GM23338 (cell line): ENCODE data around the gene LRRC4B. TPM values are rescaled to one million over a fixed set of nuclear protein-coding genes. Genes with fewer than 3 reads are reported as not detected.

ENCODE experiments used
- ATAC-seq: fragments of 200-7000 bp; cut with Tn5 transposase; 3 replicates; pipeline ENCODE4 v1.9.1; 2020
- DNase-seq: peaks from one replicate; pipeline ENCODE4 v3.0.0-alpha.2; 2015; ENCODE audit warnings: low spot score
- H2AFZ ChIP-seq: fragments of 200-600 bp; sonication (generic); 2 replicates; pipeline ENCODE4 v1.8.0; 2016; ENCODE audit warnings: antibody characterized with exemption, mild to moderate bottlenecking, moderate library complexity
- H3F3A ChIP-seq: fragments of 200-600 bp; sonication (generic); replicated peaks from 2 replicates; pipeline ENCODE4 v1.8.0; 2017; ENCODE audit warnings: antibody characterized with exemption, mixed run types, low read depth
- H3K27ac ChIP-seq: fragments of 200-600 bp; sonication (generic); 2 replicates; pipeline ENCODE4 v1.6.1; 2016; ENCODE audit warnings: low read depth
- H3K27me3 ChIP-seq: fragments of 200-600 bp; sonication (generic); 2 replicates; pipeline ENCODE4 v1.8.0; 2016; ENCODE audit warnings: mild to moderate bottlenecking, mixed run types, moderate library complexity; ENCODE audit not compliant: insufficient read depth
- H3K36me3 ChIP-seq: fragments of 200-600 bp; sonication (generic); 2 replicates; pipeline ENCODE4 v1.8.0; 2016; ENCODE audit warnings: mild to moderate bottlenecking; ENCODE audit not compliant: insufficient read depth
- H3K4me1 ChIP-seq: fragments of 200-600 bp; sonication (generic); 2 replicates; pipeline ENCODE4 v1.8.0; 2016; ENCODE audit warnings: mild to moderate bottlenecking, moderate library complexity; ENCODE audit not compliant: insufficient read depth
- H3K4me2 ChIP-seq: fragments of 200-600 bp; sonication (generic); 2 replicates; pipeline ENCODE4 v1.7.1; 2017; ENCODE audit warnings: mixed run types
- H3K4me3 ChIP-seq: fragments of 200-600 bp; sonication (generic); 2 replicates; pipeline ENCODE4 v1.6.1; 2016; ENCODE audit warnings: mixed run types
- H3K79me2 ChIP-seq: fragments of 200-600 bp; sonication (generic); replicated peaks from 2 replicates; pipeline ENCODE4 v1.8.0; 2017; ENCODE audit warnings: mild to moderate bottlenecking; ENCODE audit not compliant: insufficient read depth
- H3K9me2 ChIP-seq: fragments of 200-600 bp; sonication (generic); 2 replicates; pipeline ENCODE4 v1.8.0; 2017; ENCODE audit not compliant: insufficient read depth
- H4K20me1 ChIP-seq: fragments of 200-600 bp; sonication (generic); replicated peaks from 2 replicates; pipeline ENCODE4 v1.8.0; 2017; ENCODE audit warnings: mild to moderate bottlenecking; ENCODE audit not compliant: insufficient read depth
- H3K27ac Mint-ChIP-seq: 2 replicates; pipeline ENCODE4 v1.8.0; 2020; ENCODE audit warnings: inconsistent platforms, mild to moderate bottlenecking, moderate library complexity, mixed read lengths
- H3K27me3 Mint-ChIP-seq: 3 replicates; pipeline ENCODE4 v1.8.0; 2022; ENCODE audit warnings: low read depth, mild to moderate bottlenecking, moderate library complexity, mixed read lengths, inconsistent platforms; ENCODE audit not compliant: insufficient read depth, poor library complexity
- H3K36me3 Mint-ChIP-seq: 3 replicates; pipeline ENCODE4 v1.8.0; 2021; ENCODE audit warnings: low read depth, mild to moderate bottlenecking, inconsistent platforms, moderate library complexity, mixed read lengths
- H3K4me1 Mint-ChIP-seq: 3 replicates; pipeline ENCODE4 v1.8.0; 2020; ENCODE audit warnings: mild to moderate bottlenecking, inconsistent platforms, mixed read lengths
- H3K4me3 Mint-ChIP-seq: 3 replicates; pipeline ENCODE4 v1.8.0; 2021; ENCODE audit warnings: moderate library complexity, mild to moderate bottlenecking, inconsistent platforms, mixed read lengths
- H3K9me3 Mint-ChIP-seq: 3 replicates; pipeline ENCODE4 v1.8.0; 2020; ENCODE audit warnings: moderate library complexity, mild to moderate bottlenecking, inconsistent platforms, mixed read lengths
- ZNF114 ChIP-seq: fragments of 250-450 bp; sonication (Bioruptor Pico); IDR thresholded peaks from 2 replicates; pipeline ENCODE4 v1.5.0; 2020; ENCODE audit warnings: mild to moderate bottlenecking, moderate library complexity
- ZNF331 ChIP-seq: fragments of 250-450 bp; sonication (Bioruptor Pico); IDR thresholded peaks from 2 replicates; pipeline ENCODE4 v1.5.0; 2020; ENCODE audit warnings: low read depth, mild to moderate bottlenecking, moderate library complexity
- polyA plus RNA-seq: library from polyadenylated mRNA; unstranded; fragments of >200 nt; fragmentation: Nextera tagmentation; extraction: Ambion mirVana; gene quantifications from 2 replicates; pipeline ENCODE4 v1.2.1, GENCODE V29; 2016
- total RNA-seq: library from RNA; depleted of rRNA; stranded (reverse); fragments of >200 nt; shearing (Covaris generic); gene quantifications from 2 replicates; pipeline ENCODE4 v1.2.3, GENCODE V29; 2014
- TF ChIP-seq, protein P1 (sequence below): IDR thresholded peaks from one replicate; pipeline ENCODE4 v1.6.1; 2018; ENCODE audit warnings: antibody characterized with exemption; ENCODE audit not compliant: unreplicated experiment
- TF ChIP-seq, protein P2 (sequence below): fragments of 250-450 bp; sonication (Bioruptor Pico); IDR thresholded peaks from 2 replicates; pipeline ENCODE4 v1.5.0; 2020; ENCODE audit warnings: mild to moderate bottlenecking, moderate library complexity

The LRRC4B gene
- total and polyA plus RNA-seq, 2 experiments from 2014 or later = 2.0 to 13.2 TPM

DNA sequence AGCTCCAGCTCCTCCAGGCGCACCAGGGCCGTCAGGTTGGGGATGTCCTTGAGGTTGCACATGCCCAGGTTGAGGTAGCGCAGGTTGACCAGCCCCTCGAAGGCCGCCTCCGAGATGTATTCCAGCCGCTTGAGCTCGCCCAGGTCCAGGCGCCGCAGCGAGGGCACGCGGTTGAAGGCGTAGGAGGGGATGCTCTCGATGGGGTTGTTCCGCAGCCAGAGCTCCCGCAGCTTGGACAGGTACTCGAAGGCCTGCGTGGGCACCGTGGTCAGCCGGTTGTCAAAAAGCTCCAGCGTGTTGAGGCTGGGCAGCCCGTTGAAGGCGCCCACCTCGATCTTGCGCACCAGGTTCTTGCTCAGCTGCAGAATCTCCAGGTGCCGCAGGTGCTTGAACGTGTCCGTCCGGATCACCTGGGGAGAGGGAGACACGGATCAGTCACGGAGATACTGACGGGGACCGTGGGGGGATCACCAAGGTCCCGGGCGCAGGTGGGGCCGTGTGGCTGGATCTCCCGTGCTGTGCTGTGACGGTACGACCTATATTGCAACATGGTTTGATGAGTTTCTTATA is 49.1 kb downstream of the LRRC4B start:
- peaks cover 89% of the 10 kb centered on the region for H3K9me3 Mint-ChIP-seq
- H3K27me3 Mint-ChIP-seq = peaks cover 8% of the 10 kb centered on the region
- no peaks in the 10 kb centered on the region for H3F3A ChIP-seq
- H3K9me2 ChIP-seq = no peaks in the 10 kb centered on the region
- peaks cover 27% of the 10 kb centered on the region; the same call in 2 of the 3 replicates for H3K36me3 Mint-ChIP-seq
- H3K4me1 ChIP-seq = peaks cover 6% of the 10 kb centered on the region; the same call in 1 of the 2 replicates
- peaks cover 12% of the 10 kb centered on the region for H3K27me3 ChIP-seq
- no peak overlapping the region for H3K27ac ChIP-seq
- ATAC-seq (no peak), DNase-seq (no peak)
- no peak overlapping the region for H3K4me3 ChIP-seq
- H3K4me3 Mint-ChIP-seq = no peak overlapping the region
- no peaks in the 10 kb centered on the region for H3K79me2 ChIP-seq
- no peak overlapping the region for H3K27ac Mint-ChIP-seq
- H3K36me3 ChIP-seq = no peaks in the 10 kb centered on the region
- no peaks in the 10 kb centered on the region for H4K20me1 ChIP-seq
- H2AFZ ChIP-seq = no peak overlapping the region
- TF ChIP-seq, protein P1, sequence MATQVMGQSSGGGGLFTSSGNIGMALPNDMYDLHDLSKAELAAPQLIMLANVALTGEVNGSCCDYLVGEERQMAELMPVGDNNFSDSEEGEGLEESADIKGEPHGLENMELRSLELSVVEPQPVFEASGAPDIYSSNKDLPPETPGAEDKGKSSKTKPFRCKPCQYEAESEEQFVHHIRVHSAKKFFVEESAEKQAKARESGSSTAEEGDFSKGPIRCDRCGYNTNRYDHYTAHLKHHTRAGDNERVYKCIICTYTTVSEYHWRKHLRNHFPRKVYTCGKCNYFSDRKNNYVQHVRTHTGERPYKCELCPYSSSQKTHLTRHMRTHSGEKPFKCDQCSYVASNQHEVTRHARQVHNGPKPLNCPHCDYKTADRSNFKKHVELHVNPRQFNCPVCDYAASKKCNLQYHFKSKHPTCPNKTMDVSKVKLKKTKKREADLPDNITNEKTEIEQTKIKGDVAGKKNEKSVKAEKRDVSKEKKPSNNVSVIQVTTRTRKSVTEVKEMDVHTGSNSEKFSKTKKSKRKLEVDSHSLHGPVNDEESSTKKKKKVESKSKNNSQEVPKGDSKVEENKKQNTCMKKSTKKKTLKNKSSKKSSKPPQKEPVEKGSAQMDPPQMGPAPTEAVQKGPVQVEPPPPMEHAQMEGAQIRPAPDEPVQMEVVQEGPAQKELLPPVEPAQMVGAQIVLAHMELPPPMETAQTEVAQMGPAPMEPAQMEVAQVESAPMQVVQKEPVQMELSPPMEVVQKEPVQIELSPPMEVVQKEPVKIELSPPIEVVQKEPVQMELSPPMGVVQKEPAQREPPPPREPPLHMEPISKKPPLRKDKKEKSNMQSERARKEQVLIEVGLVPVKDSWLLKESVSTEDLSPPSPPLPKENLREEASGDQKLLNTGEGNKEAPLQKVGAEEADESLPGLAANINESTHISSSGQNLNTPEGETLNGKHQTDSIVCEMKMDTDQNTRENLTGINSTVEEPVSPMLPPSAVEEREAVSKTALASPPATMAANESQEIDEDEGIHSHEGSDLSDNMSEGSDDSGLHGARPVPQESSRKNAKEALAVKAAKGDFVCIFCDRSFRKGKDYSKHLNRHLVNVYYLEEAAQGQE = no peak
- TF ChIP-seq ZNF331 = no peak
- no peak for TF ChIP-seq ZNF114 (CRISPR knock-in tag)
- TF ChIP-seq, protein P2, sequence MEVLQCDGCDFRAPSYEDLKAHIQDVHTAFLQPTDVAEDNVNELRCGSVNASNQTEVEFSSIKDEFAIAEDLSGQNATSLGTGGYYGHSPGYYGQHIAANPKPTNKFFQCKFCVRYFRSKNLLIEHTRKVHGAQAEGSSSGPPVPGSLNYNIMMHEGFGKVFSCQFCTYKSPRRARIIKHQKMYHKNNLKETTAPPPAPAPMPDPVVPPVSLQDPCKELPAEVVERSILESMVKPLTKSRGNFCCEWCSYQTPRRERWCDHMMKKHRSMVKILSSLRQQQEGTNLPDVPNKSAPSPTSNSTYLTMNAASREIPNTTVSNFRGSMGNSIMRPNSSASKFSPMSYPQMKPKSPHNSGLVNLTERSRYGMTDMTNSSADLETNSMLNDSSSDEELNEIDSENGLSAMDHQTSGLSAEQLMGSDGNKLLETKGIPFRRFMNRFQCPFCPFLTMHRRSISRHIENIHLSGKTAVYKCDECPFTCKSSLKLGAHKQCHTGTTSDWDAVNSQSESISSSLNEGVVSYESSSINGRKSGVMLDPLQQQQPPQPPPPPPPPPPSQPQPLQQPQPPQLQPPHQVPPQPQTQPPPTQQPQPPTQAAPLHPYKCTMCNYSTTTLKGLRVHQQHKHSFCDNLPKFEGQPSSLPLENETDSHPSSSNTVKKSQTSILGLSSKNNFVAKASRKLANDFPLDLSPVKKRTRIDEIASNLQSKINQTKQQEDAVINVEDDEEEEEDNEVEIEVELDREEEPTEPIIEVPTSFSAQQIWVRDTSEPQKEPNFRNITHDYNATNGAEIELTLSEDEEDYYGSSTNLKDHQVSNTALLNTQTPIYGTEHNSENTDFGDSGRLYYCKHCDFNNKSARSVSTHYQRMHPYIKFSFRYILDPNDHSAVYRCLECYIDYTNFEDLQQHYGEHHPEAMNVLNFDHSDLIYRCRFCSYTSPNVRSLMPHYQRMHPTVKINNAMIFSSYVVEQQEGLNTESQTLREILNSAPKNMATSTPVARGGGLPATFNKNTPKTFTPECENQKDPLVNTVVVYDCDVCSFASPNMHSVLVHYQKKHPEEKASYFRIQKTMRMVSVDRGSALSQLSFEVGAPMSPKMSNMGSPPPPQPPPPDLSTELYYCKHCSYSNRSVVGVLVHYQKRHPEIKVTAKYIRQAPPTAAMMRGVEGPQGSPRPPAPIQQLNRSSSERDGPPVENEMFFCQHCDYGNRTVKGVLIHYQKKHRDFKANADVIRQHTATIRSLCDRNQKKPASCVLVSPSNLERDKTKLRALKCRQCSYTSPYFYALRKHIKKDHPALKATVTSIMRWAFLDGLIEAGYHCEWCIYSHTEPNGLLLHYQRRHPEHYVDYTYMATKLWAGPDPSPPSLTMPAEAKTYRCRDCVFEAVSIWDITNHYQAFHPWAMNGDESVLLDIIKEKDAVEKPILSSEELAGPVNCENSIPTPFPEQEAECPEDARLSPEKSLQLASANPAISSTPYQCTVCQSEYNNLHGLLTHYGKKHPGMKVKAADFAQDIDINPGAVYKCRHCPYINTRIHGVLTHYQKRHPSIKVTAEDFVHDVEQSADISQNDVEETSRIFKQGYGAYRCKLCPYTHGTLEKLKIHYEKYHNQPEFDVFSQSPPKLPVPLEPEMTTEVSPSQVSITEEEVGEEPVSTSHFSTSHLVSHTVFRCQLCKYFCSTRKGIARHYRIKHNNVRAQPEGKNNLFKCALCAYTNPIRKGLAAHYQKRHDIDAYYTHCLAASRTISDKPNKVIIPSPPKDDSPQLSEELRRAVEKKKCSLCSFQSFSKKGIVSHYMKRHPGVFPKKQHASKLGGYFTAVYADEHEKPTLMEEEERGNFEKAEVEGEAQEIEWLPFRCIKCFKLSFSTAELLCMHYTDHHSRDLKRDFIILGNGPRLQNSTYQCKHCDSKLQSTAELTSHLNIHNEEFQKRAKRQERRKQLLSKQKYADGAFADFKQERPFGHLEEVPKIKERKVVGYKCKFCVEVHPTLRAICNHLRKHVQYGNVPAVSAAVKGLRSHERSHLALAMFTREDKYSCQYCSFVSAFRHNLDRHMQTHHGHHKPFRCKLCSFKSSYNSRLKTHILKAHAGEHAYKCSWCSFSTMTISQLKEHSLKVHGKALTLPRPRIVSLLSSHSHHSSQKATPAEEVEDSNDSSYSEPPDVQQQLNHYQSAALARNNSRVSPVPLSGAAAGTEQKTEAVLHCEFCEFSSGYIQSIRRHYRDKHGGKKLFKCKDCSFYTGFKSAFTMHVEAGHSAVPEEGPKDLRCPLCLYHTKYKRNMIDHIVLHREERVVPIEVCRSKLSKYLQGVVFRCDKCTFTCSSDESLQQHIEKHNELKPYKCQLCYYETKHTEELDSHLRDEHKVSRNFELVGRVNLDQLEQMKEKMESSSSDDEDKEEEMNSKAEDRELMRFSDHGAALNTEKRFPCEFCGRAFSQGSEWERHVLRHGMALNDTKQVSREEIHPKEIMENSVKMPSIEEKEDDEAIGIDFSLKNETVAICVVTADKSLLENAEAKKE (CRISPR knock-in tag) = no peak
- no peaks in the 10 kb centered on the region for H3K4me1 Mint-ChIP-seq
- no peak overlapping the region for H3K4me2 ChIP-seq
